SK-N-SH (cell line): ENCODE measurements around the gene PHKA1. TPM values are rescaled to one million over a fixed set of nuclear protein-coding genes. Genes with fewer than 3 reads are reported as not detected.
"Not testable (repeated sequence)": the region's sequence is repeated elsewhere in the genome, so short reads cannot be mapped to it uniquely, and the experiment has no call there.

Experiments
- CTCF ChIA-PET: fragments of 300-600, 350-600 bp; formaldehyde crosslinking; extraction: SDS; loops from one replicate; lab custom pipeline; 2021; lab: Yijun Ruan, JAX
- POLR2A ChIA-PET: fragments of 350-600 bp; sonication (Branson Sonifier 250); formaldehyde crosslinking; extraction: SDS; loops from one replicate; lab custom pipeline; 2020; ENCODE audit warnings: antibody characterized with exemption, inconsistent platforms; lab: Yijun Ruan, JAX
- DNase-seq: peaks from one replicate; pipeline ENCODE4 v3.0.0; 2012
- H2AFZ ChIP-seq: fragments of 200-600 bp; sonication (generic); 2 replicates; pipeline ENCODE4 v1.8.1; 2016; ENCODE audit warnings: antibody characterized with exemption, mild to moderate bottlenecking, low read depth
- H3F3A ChIP-seq: fragments of 200-600 bp; sonication (generic); replicated peaks from 2 replicates; pipeline ENCODE3; 2016; ENCODE audit warnings: antibody characterized with exemption, mild to moderate bottlenecking; ENCODE audit not compliant: insufficient read depth
- H3K27ac ChIP-seq, 2 experiments: fragments of 200-500 bp in 1 of 2; fragments of 200-600 bp in 1 of 2; sonication (Bioruptor generic) in 1 of 2; sonication (generic), shearing (Covaris generic) in 1 of 2; 2 replicates each; pipeline versions ENCODE4 v1.5.1 to v1.6.1; 2014 to 2016; ENCODE audit warnings: low read depth in 2 of 2, inconsistent platforms in 1 of 2, low read length in 1 of 2, mild to moderate bottlenecking in 1 of 2, mixed read lengths in 1 of 2
- H3K27me3 ChIP-seq: fragments of 200-600 bp; sonication (generic), shearing (Covaris generic); 2 replicates; pipeline ENCODE4 v1.6.1; 2016; ENCODE audit warnings: mixed run types; ENCODE audit not compliant: insufficient read depth
- H3K36me3 ChIP-seq, 2 experiments: fragments of 200-500 bp in 1 of 2; fragments of 200-600 bp in 1 of 2; sonication (Bioruptor generic) in 1 of 2; sonication (generic) in 1 of 2; replicated peaks in 1 of 2; 2 replicates each; pipeline versions ENCODE3 to v1.5.1; 2014 to 2016; ENCODE audit warnings: low read length in 1 of 2, mild to moderate bottlenecking in 1 of 2; ENCODE audit not compliant: insufficient read depth in 2 of 2, control insufficient read depth in 1 of 2
- H3K4me1 ChIP-seq, 2 experiments: fragments of 200-500 bp in 1 of 2; fragments of 200-600 bp in 1 of 2; sonication (Bioruptor generic) in 1 of 2; sonication (generic), shearing (Covaris generic) in 1 of 2; 2 replicates each; pipeline versions ENCODE4 v1.5.1 to v1.6.1; 2014 to 2016; ENCODE audit warnings: low read depth in 1 of 2, low read length in 1 of 2, mixed run types in 1 of 2; ENCODE audit not compliant: insufficient read depth in 2 of 2, control insufficient read depth in 1 of 2
- H3K4me2 ChIP-seq: fragments of 200-600 bp; sonication (generic), shearing (Covaris generic); 2 replicates; pipeline ENCODE4 v1.6.1; 2017; ENCODE audit warnings: mixed run types
- H3K4me3 ChIP-seq, 2 experiments: fragments of 200-500 bp in 1 of 2; fragments of 200-600 bp in 1 of 2; sonication (Bioruptor generic) in 1 of 2; sonication (generic), shearing (Covaris generic) in 1 of 2; 2 replicates each; pipeline versions ENCODE4 v1.5.1 to v1.8.1; 2014 to 2016; ENCODE audit warnings: low read depth in 2 of 2, inconsistent platforms in 1 of 2, low read length in 1 of 2, mild to moderate bottlenecking in 1 of 2, mixed read lengths in 1 of 2, moderate library complexity in 1 of 2
- H3K79me2 ChIP-seq: fragments of 200-600 bp; sonication (generic); 2 replicates; pipeline ENCODE4 v1.8.1; 2017; ENCODE audit warnings: mild to moderate bottlenecking; ENCODE audit not compliant: insufficient read depth
- H3K9ac ChIP-seq: fragments of 200-600 bp; sonication (generic); 2 replicates; pipeline ENCODE4 v1.6.1; 2017; ENCODE audit warnings: mixed run types
- H3K9me2 ChIP-seq: fragments of 200-600 bp; sonication (generic); 2 replicates; pipeline ENCODE4 v1.6.1; 2017; ENCODE audit warnings: mixed run types
- H3K9me3 ChIP-seq: fragments of 200-600 bp; sonication (generic); 2 replicates; pipeline ENCODE4 v1.6.1; 2017; ENCODE audit warnings: mixed run types, mild to moderate bottlenecking, moderate library complexity
- H4K20me1 ChIP-seq: fragments of 200-600 bp; sonication (generic); 2 replicates; pipeline ENCODE4 v1.6.1; 2017; ENCODE audit warnings: mild to moderate bottlenecking, mixed run types; ENCODE audit not compliant: insufficient read depth
- CTCF ChIP-seq: fragments of 200-600 bp; sonication (generic); IDR thresholded peaks from 2 replicates; pipeline ENCODE4 v1.6.1; 2017; ENCODE audit warnings: antibody characterized with exemption, mild to moderate bottlenecking, moderate library complexity
- EP300 ChIP-seq, 2 experiments: IDR thresholded peaks; 2 replicates each; pipeline versions ENCODE4 v1.4.0 to v1.6.1; 2012; ENCODE audit warnings: borderline replicate concordance in 1 of 2, low read depth in 1 of 2, low read length in 1 of 2
- FOXM1 ChIP-seq: IDR thresholded peaks from 2 replicates; pipeline ENCODE4 v1.4.0; 2012; ENCODE audit warnings: low read depth, mild to moderate bottlenecking
- GATA2 ChIP-seq: sonication (generic); formaldehyde crosslinking; IDR thresholded peaks from 2 replicates; pipeline ENCODE4 v1.5.0; 2020; ENCODE audit warnings: mild to moderate bottlenecking, missing genetic modification reagents
- IRF3 ChIP-seq: fragments of 150-350 bp; IDR thresholded peaks from 2 replicates; pipeline ENCODE4 v1.6.1; 2016; ENCODE audit warnings: mild to moderate bottlenecking, low read depth, low read length
- RCOR1 ChIP-seq: fragments of 150-350 bp; IDR thresholded peaks from 2 replicates; pipeline ENCODE4 v1.6.1; 2017; ENCODE audit warnings: antibody characterized with exemption, low read length
- SMC3 ChIP-seq: IDR thresholded peaks from 2 replicates; pipeline ENCODE4 v1.6.1; 2012; ENCODE audit warnings: low read depth, low read length, improper control_type of control experiment
- ZBTB33 ChIP-seq: IDR thresholded peaks from 2 replicates; pipeline ENCODE4 v1.4.0; 2012; ENCODE audit warnings: low read depth, borderline replicate concordance
- WGBS: methylation state at CpG from one replicate; pipeline ENCODE4 v1.1.6; 2017; ENCODE audit warnings: low lambda C conversion rate; 5-methylcytosine and 5-hydroxymethylcytosine counted together
- polyA plus RNA-seq, 3 experiments: library from polyadenylated mRNA; depleted of rRNA; stranded (reverse); fragments of >200 nt; gene quantifications; 2 replicates each; pipeline ENCODE4 v1.2.3, GENCODE V29; 2012

Gene PHKA1
- polyA plus RNA-seq, 1 of the 3 experiments (the other 2 are of a cell fraction): 4.8 TPM

- Histone ChIP-seq H3K9ac (no peak overlapping the region), H3K4me1 (no peaks in the 10 kb centered on the region), H3K79me2 (no peaks in the 10 kb centered on the region), H3K9me3 (no peaks in the 10 kb centered on the region), H3K4me2 (no peak overlapping the region), H3F3A (no peaks in the 10 kb centered on the region), H3K27me3 (no peaks in the 10 kb centered on the region), H3K9me2 (no peaks in the 10 kb centered on the region), H3K4me3 (no peak overlapping the region), H3K27ac (no peak overlapping the region), H2AFZ (no peak overlapping the region), H3K36me3 (no peaks in the 10 kb centered on the region), H4K20me1 (no peaks in the 10 kb centered on the region)
- no peak for DNase-seq
- TF ChIP-seq IRF3: no peak
- TF ChIP-seq FOXM1: no peak
- TF ChIP-seq RCOR1: no peak
- no peak for TF ChIP-seq GATA2 (CRISPR knock-in tag)
- no peak for TF ChIP-seq EP300 (IDR thresholded peaks at IDR 0.05; ENCODE audit: borderline replicate concordance in 1 of 2, low read depth in 1 of 2, low read length in 1 of 2)
- no peak for TF ChIP-seq CTCF
- TF ChIP-seq SMC3: no peak
- TF ChIP-seq ZBTB33: no peak
- ChIA-PET CTCF (no interaction called here), POLR2A (no interaction called here)
- WGBS: 49% methylated on average over 2 of the region's 2 CpGs
Measured at GRCh38 chrX:72676465-72676864, 37.6 kb downstream of the PHKA1 start.

GRCh38 chrX:72673951-72674350 is 40.2 kb downstream of the PHKA1 start:
- H3K4me2 ChIP-seq, DNase-seq, H3K27ac ChIP-seq, H3K27me3 ChIP-seq, H3K79me2 ChIP-seq, H3K9me3 ChIP-seq, H3K9ac ChIP-seq, POLR2A ChIA-PET, H3K4me1 ChIP-seq, H3K36me3 ChIP-seq, H3K4me3 ChIP-seq, CTCF ChIA-PET, H4K20me1 ChIP-seq, H3K9me2 ChIP-seq, H2AFZ ChIP-seq, H3F3A ChIP-seq: not testable (repeated sequence)
- WGBS: 60% methylated on average over 1 of the region's 1 CpG

GRCh38 chrX:72669508-72669907 is 44.6 kb downstream of the PHKA1 start:
- H3K9me3 ChIP-seq, H3K79me2 ChIP-seq, H3K27ac ChIP-seq, H3K27me3 ChIP-seq, H3K36me3 ChIP-seq, H4K20me1 ChIP-seq, H3K4me3 ChIP-seq, DNase-seq, POLR2A ChIA-PET, H3K4me1 ChIP-seq, H2AFZ ChIP-seq, H3K9ac ChIP-seq, H3F3A ChIP-seq, H3K4me2 ChIP-seq, CTCF ChIA-PET, H3K9me2 ChIP-seq: not testable (repeated sequence)
- WGBS: 71% methylated on average over 5 of the region's 5 CpGs
